SU-DHL-6 (cell line): ENCODE data around the gene CADPS.

Source experiments
- H2AFZ ChIP-seq: fragments of 200-600 bp; sonication (generic); 2 replicates; pipeline ENCODE4 v1.6.1; 2014; ENCODE audit warnings: low read depth, mild to moderate bottlenecking, moderate library complexity, mixed read lengths, antibody characterized with exemption, low read length; ENCODE audit not compliant: severe bottlenecking
- H3F3A ChIP-seq: fragments of 200-600 bp; shearing (Covaris generic); 2 replicates; pipeline ENCODE4 v1.6.0; 2016; ENCODE audit warnings: antibody characterized with exemption, mild to moderate bottlenecking; ENCODE audit not compliant: insufficient read depth
- H3K27ac ChIP-seq: fragments of 200-600 bp; sonication (generic); 2 replicates; pipeline ENCODE4 v1.5.1; 2016; ENCODE audit warnings: low read depth, mild to moderate bottlenecking, low read length, moderate library complexity, mixed read lengths
- H3K27me3 ChIP-seq: fragments of 200-600 bp; sonication (generic), shearing (Covaris generic); 2 replicates; pipeline ENCODE4 v1.6.0; 2014; ENCODE audit warnings: mild to moderate bottlenecking, low read length
- H3K36me3 ChIP-seq: fragments of 200-600 bp; sonication (generic); 2 replicates; pipeline ENCODE4 v1.6.1; 2014; ENCODE audit warnings: mild to moderate bottlenecking, low read length, mixed read lengths
- H3K4me2 ChIP-seq: fragments of 300-600, 200-600 bp; shearing (Covaris generic), sonication (generic); 2 replicates; pipeline ENCODE4 v1.6.0; 2014; ENCODE audit warnings: low read length, low read depth, mild to moderate bottlenecking; ENCODE audit not compliant: poor library complexity, severe bottlenecking
- H3K4me3 ChIP-seq: fragments of 200-600 bp; sonication (generic); 2 replicates; pipeline ENCODE4 v1.5.1; 2014; ENCODE audit warnings: antibody characterized with exemption, low read length, mild to moderate bottlenecking, mixed read lengths; ENCODE audit not compliant: insufficient read depth, poor library complexity, severe bottlenecking
- H3K79me2 ChIP-seq: fragments of 200-600 bp; sonication (generic); 2 replicates; pipeline ENCODE4 v1.6.1; 2014; ENCODE audit warnings: mild to moderate bottlenecking, low read length, moderate library complexity; ENCODE audit not compliant: insufficient read depth
- H3K9ac ChIP-seq: fragments of 200-600 bp; sonication (generic); 2 replicates; pipeline ENCODE4 v1.7.0; 2014; ENCODE audit warnings: mild to moderate bottlenecking, low read length
- H3K9me2 ChIP-seq: fragments of 200-600 bp; sonication (generic); replicated peaks from 2 replicates; pipeline ENCODE4 v1.6.1; 2014; ENCODE audit warnings: low read length; ENCODE audit not compliant: insufficient read depth
- H3K9me3 ChIP-seq: fragments of 200-600 bp; sonication (generic); 2 replicates; pipeline ENCODE4 v1.6.1; 2014; ENCODE audit warnings: low read length, mixed read lengths; ENCODE audit not compliant: insufficient read depth
- H4K20me1 ChIP-seq: fragments of 200-600 bp; sonication (generic); 2 replicates; pipeline ENCODE4 v1.6.1; 2014; ENCODE audit warnings: low read depth, mild to moderate bottlenecking, antibody characterized with exemption, low read length, moderate library complexity, mixed read lengths
- EZH2phosphoT487 ChIP-seq: fragments of 200-600 bp; sonication (generic), shearing (Covaris generic); conservative IDR thresholded peaks from 2 replicates; pipeline ENCODE4 v1.6.1; 2018; ENCODE audit warnings: mild to moderate bottlenecking, antibody characterized with exemption, low read length, moderate library complexity, mixed read lengths
- TF ChIP-seq, protein P1 (sequence below): fragments of 200-600 bp; sonication (generic); IDR thresholded peaks from one replicate; pipeline ENCODE4 v1.5.1; 2017; ENCODE audit warnings: antibody characterized with exemption, mild to moderate bottlenecking, low read length, moderate library complexity; ENCODE audit not compliant: insufficient read depth, poor library complexity, severe bottlenecking

CADPS gene

DNA sequence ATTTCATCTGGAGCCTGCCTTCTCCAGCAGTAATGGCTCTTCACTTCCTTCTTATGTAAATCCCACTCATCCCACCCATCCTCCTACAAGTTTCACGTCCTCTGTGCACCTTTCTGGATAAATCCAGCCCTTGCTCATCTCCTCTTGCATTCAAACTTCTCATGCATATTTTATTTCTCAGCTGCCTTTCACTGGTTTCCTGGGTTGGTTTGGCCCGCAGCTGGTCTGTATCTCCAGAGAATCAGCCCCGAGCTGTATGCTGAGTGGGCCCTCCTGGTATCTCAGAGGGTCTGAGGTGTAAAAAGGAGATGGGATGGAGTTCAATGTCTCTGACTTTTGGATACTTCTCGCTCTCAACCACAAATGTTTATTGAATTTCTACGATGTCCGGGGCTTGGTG lies 253.3 kb downstream of the CADPS start:
- no peak for TF ChIP-seq EZH2phosphoT487
- TF ChIP-seq, protein P1, sequence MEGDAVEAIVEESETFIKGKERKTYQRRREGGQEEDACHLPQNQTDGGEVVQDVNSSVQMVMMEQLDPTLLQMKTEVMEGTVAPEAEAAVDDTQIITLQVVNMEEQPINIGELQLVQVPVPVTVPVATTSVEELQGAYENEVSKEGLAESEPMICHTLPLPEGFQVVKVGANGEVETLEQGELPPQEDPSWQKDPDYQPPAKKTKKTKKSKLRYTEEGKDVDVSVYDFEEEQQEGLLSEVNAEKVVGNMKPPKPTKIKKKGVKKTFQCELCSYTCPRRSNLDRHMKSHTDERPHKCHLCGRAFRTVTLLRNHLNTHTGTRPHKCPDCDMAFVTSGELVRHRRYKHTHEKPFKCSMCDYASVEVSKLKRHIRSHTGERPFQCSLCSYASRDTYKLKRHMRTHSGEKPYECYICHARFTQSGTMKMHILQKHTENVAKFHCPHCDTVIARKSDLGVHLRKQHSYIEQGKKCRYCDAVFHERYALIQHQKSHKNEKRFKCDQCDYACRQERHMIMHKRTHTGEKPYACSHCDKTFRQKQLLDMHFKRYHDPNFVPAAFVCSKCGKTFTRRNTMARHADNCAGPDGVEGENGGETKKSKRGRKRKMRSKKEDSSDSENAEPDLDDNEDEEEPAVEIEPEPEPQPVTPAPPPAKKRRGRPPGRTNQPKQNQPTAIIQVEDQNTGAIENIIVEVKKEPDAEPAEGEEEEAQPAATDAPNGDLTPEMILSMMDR, result no peak
- Histone ChIP-seq H3K9me3 (no peaks in the 10 kb centered on the region), H2AFZ (no peak overlapping the region), H3K9me2 (no peaks in the 10 kb centered on the region), H3K27ac (no peak overlapping the region), H3K79me2 (no peaks in the 10 kb centered on the region), H3K36me3 (no peaks in the 10 kb centered on the region), H3F3A (no peaks in the 10 kb centered on the region), H3K4me3 (no peak overlapping the region), H3K9ac (no peak overlapping the region), H3K27me3 (no peaks in the 10 kb centered on the region), H3K4me2 (no peak overlapping the region), H4K20me1 (no peaks in the 10 kb centered on the region)

DNA sequence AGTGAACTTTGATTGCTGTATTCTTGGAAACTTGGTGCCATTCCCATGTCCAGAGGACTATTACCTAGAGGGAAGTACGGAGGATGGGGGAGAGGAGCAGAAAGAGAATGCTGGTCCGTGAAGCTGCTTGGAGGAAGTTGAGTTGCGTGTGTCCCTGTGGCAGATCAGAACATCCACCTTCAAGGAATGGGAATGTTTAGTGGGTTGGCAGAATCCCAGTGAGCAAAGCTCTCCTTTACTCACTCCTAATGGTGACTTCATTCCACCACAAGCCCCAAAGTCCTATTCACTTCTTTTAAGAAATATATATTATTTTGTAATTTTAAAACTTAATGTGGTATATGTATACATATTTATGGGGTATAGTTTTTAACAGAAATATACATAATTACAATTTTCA lies 254.0 kb downstream of the CADPS start:
- TF ChIP-seq EZH2phosphoT487, result no peak
- TF ChIP-seq, protein P1, result no peak
- no peaks in the 10 kb centered on the region for H4K20me1 ChIP-seq
- H3K27ac ChIP-seq, result no peak overlapping the region
- no peaks in the 10 kb centered on the region for H3F3A ChIP-seq
- no peak overlapping the region for H3K4me3 ChIP-seq
- H3K27me3 ChIP-seq, result no peaks in the 10 kb centered on the region
- H3K9me3 ChIP-seq, result no peaks in the 10 kb centered on the region
- H3K79me2 ChIP-seq, result no peaks in the 10 kb centered on the region
- H3K4me2 ChIP-seq, result no peak overlapping the region
- H3K9me2 ChIP-seq, result no peaks in the 10 kb centered on the region
- H3K9ac ChIP-seq, result no peak overlapping the region
- H2AFZ ChIP-seq, result no peak overlapping the region
- H3K36me3 ChIP-seq, result no peaks in the 10 kb centered on the region

DNA sequence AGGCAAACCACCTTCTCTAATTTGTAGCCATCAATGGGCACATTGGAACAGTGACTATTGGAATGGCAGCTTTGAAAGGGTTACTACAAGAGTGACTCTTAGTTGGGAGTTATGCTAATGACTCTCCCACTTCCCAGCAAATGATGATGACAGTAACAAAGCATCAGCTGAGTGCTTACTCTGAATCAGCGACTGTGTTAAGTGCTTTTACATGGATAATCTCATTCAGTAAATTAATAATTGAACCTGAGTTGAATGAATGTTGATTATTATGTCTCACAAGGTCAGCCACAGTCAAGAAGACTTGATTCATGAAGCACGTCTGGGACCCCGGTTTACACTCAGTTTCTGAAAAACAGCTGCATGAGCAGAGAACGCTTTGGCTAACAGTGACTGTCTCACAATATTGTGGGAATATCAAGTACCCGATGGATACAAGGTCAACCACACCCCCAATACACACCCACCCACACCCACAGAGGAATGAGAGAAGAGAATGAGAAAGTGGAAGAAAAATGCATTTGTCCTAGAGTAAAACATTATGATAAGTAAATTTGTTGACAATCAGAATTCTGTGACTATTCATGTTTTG lies 259.9 kb downstream of the CADPS start:
- H4K20me1 ChIP-seq, result no peaks in the 10 kb centered on the region
- H3K9ac ChIP-seq, result no peak overlapping the region
- no peak overlapping the region for H3K27ac ChIP-seq
- no peaks in the 10 kb centered on the region for H3K27me3 ChIP-seq
- H3K36me3 ChIP-seq, result no peaks in the 10 kb centered on the region
- TF ChIP-seq EZH2phosphoT487, result no peak
- TF ChIP-seq, protein P1, result no peak
- no peak overlapping the region for H3K4me2 ChIP-seq
- H3K79me2 ChIP-seq, result no peaks in the 10 kb centered on the region
- H3F3A ChIP-seq, result no peaks in the 10 kb centered on the region
- H3K4me3 ChIP-seq, result no peak overlapping the region
- H3K9me3 ChIP-seq, result no peaks in the 10 kb centered on the region
- H2AFZ ChIP-seq, result no peak overlapping the region
- no peaks in the 10 kb centered on the region for H3K9me2 ChIP-seq
